Thyroid gland (tissue), 4 donors: ENCODE data around the gene CLTC. TPM values are rescaled to one million over a fixed set of nuclear protein-coding genes. Genes with fewer than 3 reads are reported as not detected.

Source experiments
- DNase-seq, 2 donors: peaks; one replicate each; pipeline ENCODE4 v3.0.0-alpha.2; 2019
- H3K27ac ChIP-seq, 3 donors: fragments of 200-600 bp; sonication (generic); 1 replicate in 2 of 3; 2 replicates in 1 of 3; pipeline ENCODE4 v1.5.1; 2016 to 2019; ENCODE audit warnings: mild to moderate bottlenecking in 1 of 3, moderate library complexity in 1 of 3
- H3K27me3 ChIP-seq: fragments of 200-600 bp; sonication (generic); one replicate; pipeline ENCODE4 v1.5.1; 2019
- H3K36me3 ChIP-seq, 2 donors: fragments of 200-600 bp; sonication (generic); one replicate each; pipeline ENCODE4 v1.5.1; 2016 to 2019
- H3K4me1 ChIP-seq, 2 donors: fragments of 200-600 bp; sonication (generic); one replicate each; pipeline ENCODE4 v1.5.1; 2017 to 2019
- H3K4me3 ChIP-seq, 3 donors: fragments of 200-600 bp; sonication (generic); replicated peaks in 1 of 3; 1 replicate in 2 of 3; 2 replicates in 1 of 3; pipeline ENCODE4 v1.5.1; 2016; ENCODE audit warnings: mild to moderate bottlenecking in 1 of 3
- H3K9me3 ChIP-seq: fragments of 200-600 bp; sonication (generic); one replicate; pipeline ENCODE4 v1.5.1; 2017
- POLR2A ChIP-seq, 2 donors: fragments of 450-650 bp; IDR thresholded peaks; one replicate each; pipeline ENCODE4 v1.6.1; 2017; ENCODE audit warnings: antibody characterized with exemption in 2 of 2, mild to moderate bottlenecking in 2 of 2, moderate library complexity in 1 of 2
- WGBS, 2 donors: methylation state at CpG; one replicate each; pipeline ENCODE4 v1.1.5; 2017; 5-methylcytosine and 5-hydroxymethylcytosine counted together
- intact Hi-C: fragments of 100-400 bp; cut with DNase I; formaldehyde crosslinking; loops from one replicate; pipeline ENCODE4 v1.15.1; 2023
- total RNA-seq, 4 donors: library from RNA; depleted of rRNA; stranded (reverse); fragments of >200 nt; gene quantifications; one replicate each; pipeline ENCODE4 v1.2.3, GENCODE V29; 2016
- TF ChIP-seq, protein P1 (sequence below), 6 experiments: fragments of 200-600 bp in 3 of 6; fragments of 450-650 bp in 3 of 6; sonication (generic) in 3 of 6; IDR thresholded peaks; one replicate each; pipeline ENCODE4 v1.5.1; 2016 to 2019; ENCODE audit warnings: antibody characterized with exemption in 6 of 6, mild to moderate bottlenecking in 2 of 6, inconsistent platforms in 1 of 6, moderate library complexity in 1 of 6

The CLTC gene
- total RNA-seq, 4 donors from 2014 or later: 250 to 474 (median 364) TPM

DNA sequence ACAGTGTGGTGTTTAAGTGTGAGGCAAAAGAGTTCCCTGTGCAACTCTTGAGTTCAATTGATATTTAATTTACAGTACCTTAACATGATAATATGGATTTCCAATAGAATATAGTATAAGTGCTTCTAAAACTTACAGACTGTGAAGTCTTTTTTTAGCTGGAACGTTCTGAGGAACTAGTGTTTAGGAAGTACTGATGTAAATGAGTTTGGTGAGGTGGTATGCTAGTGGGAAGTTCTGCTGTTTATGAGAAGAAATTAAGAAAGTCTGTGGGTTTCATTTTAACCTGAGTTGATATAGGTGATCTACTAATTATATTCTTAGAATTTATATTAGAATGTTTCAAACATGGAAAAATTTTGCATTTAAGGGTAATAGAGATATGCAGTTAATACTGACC lies 55.5 kb downstream of the CLTC start:
- Histone ChIP-seq H3K27me3 (no peaks in the 10 kb centered on the region), H3K4me3 (no peak overlapping the region), H3K9me3 (no peaks in the 10 kb centered on the region), H3K27ac (peak overlapping the region in 1 of 3 donors; percentile 30), H3K4me1 (peaks cover 0 to 25% of the 10 kb centered on the region in 2 donors), H3K36me3 (peaks cover 42 to 57% of the 10 kb centered on the region in 2 donors)
- no peak for DNase-seq
- TF ChIP-seq POLR2A (IDR thresholded peaks at IDR 0.05): no peak
- TF ChIP-seq, protein P1, sequence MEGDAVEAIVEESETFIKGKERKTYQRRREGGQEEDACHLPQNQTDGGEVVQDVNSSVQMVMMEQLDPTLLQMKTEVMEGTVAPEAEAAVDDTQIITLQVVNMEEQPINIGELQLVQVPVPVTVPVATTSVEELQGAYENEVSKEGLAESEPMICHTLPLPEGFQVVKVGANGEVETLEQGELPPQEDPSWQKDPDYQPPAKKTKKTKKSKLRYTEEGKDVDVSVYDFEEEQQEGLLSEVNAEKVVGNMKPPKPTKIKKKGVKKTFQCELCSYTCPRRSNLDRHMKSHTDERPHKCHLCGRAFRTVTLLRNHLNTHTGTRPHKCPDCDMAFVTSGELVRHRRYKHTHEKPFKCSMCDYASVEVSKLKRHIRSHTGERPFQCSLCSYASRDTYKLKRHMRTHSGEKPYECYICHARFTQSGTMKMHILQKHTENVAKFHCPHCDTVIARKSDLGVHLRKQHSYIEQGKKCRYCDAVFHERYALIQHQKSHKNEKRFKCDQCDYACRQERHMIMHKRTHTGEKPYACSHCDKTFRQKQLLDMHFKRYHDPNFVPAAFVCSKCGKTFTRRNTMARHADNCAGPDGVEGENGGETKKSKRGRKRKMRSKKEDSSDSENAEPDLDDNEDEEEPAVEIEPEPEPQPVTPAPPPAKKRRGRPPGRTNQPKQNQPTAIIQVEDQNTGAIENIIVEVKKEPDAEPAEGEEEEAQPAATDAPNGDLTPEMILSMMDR (IDR thresholded peaks at IDR 0.05): no peak
- intact Hi-C loops: no loop called here
- WGBS, 2 donors: 75 to 82% methylated on average over 1 of the region's 1 CpG

DNA sequence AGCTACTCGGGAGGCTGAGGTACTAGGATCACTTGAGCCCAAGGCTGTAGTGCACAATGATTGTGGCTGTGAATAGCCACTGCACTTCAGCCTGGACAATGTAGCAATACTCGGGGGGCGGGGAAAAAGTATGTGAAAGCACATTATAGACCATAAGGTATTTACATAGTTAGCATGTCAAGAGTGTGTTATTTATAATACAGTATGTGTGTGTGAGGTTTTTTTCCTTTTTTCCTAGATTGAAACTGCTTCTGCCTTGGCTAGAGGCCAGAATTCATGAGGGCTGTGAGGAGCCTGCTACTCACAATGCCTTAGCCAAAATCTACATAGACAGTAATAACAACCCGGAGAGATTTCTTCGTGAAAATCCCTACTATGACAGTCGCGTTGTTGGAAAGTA lies 57.0 kb downstream of the CLTC start:
- Histone ChIP-seq H3K4me1 (peaks cover 0 to 15% of the 10 kb centered on the region in 2 donors), H3K4me3 (no peak overlapping the region), H3K9me3 (no peaks in the 10 kb centered on the region), H3K36me3 (peaks cover 57 to 72% of the 10 kb centered on the region in 2 donors), H3K27me3 (no peaks in the 10 kb centered on the region), H3K27ac (peak overlapping the region in 2 of 3 donors; percentile 8 to 40)
- peak; percentile 23 to 36 for DNase-seq
- intact Hi-C loops: no loop called here
- TF ChIP-seq POLR2A (IDR thresholded peaks at IDR 0.05): no peak
- TF ChIP-seq, protein P1 (IDR thresholded peaks at IDR 0.05): no peak
- WGBS, 2 donors: 59 to 70% methylated on average over 7 of the region's 7 CpGs

DNA sequence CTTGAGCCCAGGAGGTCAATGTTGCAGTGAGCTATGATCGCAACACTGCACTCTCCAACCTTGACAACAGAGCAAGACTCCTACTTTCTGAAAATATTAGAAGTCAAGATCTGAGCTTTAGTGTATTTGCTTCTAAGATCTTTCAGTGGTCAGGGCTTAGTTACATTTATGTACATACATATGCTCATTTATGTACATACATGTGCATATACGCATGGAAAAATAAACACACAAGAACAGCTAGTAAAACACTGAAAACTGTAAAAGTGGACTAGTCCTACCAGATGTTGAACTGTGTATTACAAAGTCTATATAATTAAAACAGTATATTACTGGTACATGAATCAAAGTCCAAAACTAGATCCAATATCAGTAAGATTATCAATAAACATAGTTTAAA lies 59.2 kb downstream of the CLTC start:
- Histone ChIP-seq H3K9me3 (no peaks in the 10 kb centered on the region), H3K36me3 (peaks cover 77 to 91% of the 10 kb centered on the region in 2 donors), H3K27ac (no peak overlapping the region), H3K27me3 (no peaks in the 10 kb centered on the region), H3K4me3 (no peak overlapping the region), H3K4me1 (peaks cover 0 to 4% of the 10 kb centered on the region in 2 donors)
- intact Hi-C loops: no loop called here
- DNase-seq: no peak
- WGBS, 2 donors: 48% methylated on average over 2 of the region's 2 CpGs
- no peak for TF ChIP-seq POLR2A (IDR thresholded peaks at IDR 0.05)
- TF ChIP-seq, protein P1 (IDR thresholded peaks at IDR 0.05): no peak

- H3K36me3 ChIP-seq: peaks cover 82 to 92% of the 10 kb centered on the region in 2 donors
- no peak overlapping the region for H3K4me3 ChIP-seq
- DNase-seq: no peak
- WGBS, 2 donors: 81 to 90% methylated on average over 4 of the region's 4 CpGs
- no peaks in the 10 kb centered on the region for H3K27me3 ChIP-seq
- H3K27ac ChIP-seq: no peak overlapping the region
- no peak for TF ChIP-seq POLR2A (IDR thresholded peaks at IDR 0.05)
- TF ChIP-seq, protein P1 (IDR thresholded peaks at IDR 0.05): no peak
- intact Hi-C loops: no loop called here
- H3K4me1 ChIP-seq: peaks cover 0 to 4% of the 10 kb centered on the region in 2 donors
- no peaks in the 10 kb centered on the region for H3K9me3 ChIP-seq
Observed at GRCh38 chr17:59680314-59680713, 60.6 kb downstream of the CLTC start.

DNA sequence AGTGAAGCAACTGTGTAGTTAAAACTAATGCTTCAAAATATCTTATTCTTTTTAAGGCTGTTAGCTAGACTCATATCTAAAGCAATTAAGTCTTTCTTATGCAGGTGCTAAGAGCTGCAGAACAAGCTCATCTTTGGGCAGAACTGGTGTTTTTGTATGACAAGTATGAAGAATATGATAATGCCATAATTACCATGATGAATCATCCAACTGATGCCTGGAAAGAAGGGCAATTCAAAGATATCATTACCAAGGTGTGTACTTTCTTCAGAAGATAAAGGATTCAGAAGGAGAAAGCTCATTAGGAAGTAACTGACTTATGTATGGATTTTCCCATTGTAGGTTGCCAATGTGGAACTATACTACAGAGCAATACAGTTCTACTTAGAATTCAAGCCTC lies 63.6 kb downstream of the CLTC start:
- no peak for TF ChIP-seq POLR2A (IDR thresholded peaks at IDR 0.05)
- TF ChIP-seq, protein P1 (IDR thresholded peaks at IDR 0.05): no peak
- Histone ChIP-seq H3K36me3 (peaks cover 88 to 91% of the 10 kb centered on the region in 2 donors), H3K27ac (no peak overlapping the region), H3K4me1 (no peaks in the 10 kb centered on the region), H3K27me3 (no peaks in the 10 kb centered on the region), H3K4me3 (no peak overlapping the region), H3K9me3 (no peaks in the 10 kb centered on the region)
- intact Hi-C loops: no loop called here
- no peak for DNase-seq
